GM13977 (cell line): ENCODE results near the gene ZNF135.

Source experiments
- DNase-seq: peaks from one replicate; pipeline ENCODE4 v3.0.0; 2012; ENCODE audit warnings: low spot score
- CTCF ChIP-seq: IDR thresholded peaks from 2 replicates; pipeline ENCODE4 v1.5.1; 2012; ENCODE audit warnings: mild to moderate bottlenecking, control low read depth; ENCODE audit not compliant: insufficient read depth; ENCODE audit errors: extremely low read depth, missing control alignments
- in situ Hi-C: fragments of 300-500 bp; cut with MboI; formaldehyde crosslinking; loops from one replicate; pipeline ENCODE4 v1.12.0; 2022; ENCODE audit warnings: low sequenced_read_pairs, low pct_unique_long_range_greater_than_20kb, mixed read lengths, inconsistent platforms; ENCODE audit not compliant: unreplicated experiment

ZNF135 gene

GRCh38 chr19:58088521-58089052 is 29.5 kb downstream of the ZNF135 start:
- in situ Hi-C loops = no loop called here
- TF ChIP-seq CTCF = no peak
- peak; percentile 8 for DNase-seq

- no peak for TF ChIP-seq CTCF
- no peak for DNase-seq
- in situ Hi-C loops = no loop called here
Measured at GRCh38 chr19:58089846-58090245, 30.8 kb downstream of the ZNF135 start.

GRCh38 chr19:58091251-58091995 is 32.3 kb downstream of the ZNF135 start:
- in situ Hi-C loops = no loop called here
- no peak for DNase-seq
- TF ChIP-seq CTCF = no peak

- no peak for DNase-seq
- TF ChIP-seq CTCF = no peak
- in situ Hi-C loops = no loop called here
Measured at GRCh38 chr19:58093071-58093470, 34.0 kb downstream of the ZNF135 start.

GRCh38 chr19:58095328-58095727 is 36.2 kb downstream of the ZNF135 start:
- TF ChIP-seq CTCF = no peak
- in situ Hi-C loops = no loop called here
- no peak for DNase-seq

GRCh38 chr19:58096884-58097283 is 37.8 kb downstream of the ZNF135 start:
- in situ Hi-C loops = no loop called here
- no peak for DNase-seq

More at GRCh38 chr19:58096884-58097283, 37.8 kb downstream of the ZNF135 start:
- TF ChIP-seq CTCF = no peak
